Measurements from ENCODE around the gene RNF135.
"Not testable (repeated sequence)": the region's sequence is repeated elsewhere in the genome, so short reads cannot be mapped to it uniquely, and the experiment has no call there.

Gene RNF135

GRCh38 chr17:30942308-30943079 is 28.3 kb upstream of the RNF135 start:
- TF ChIP-seq POLR2A (IDR thresholded peaks at IDR 0.05; ENCODE audit: low read length): no peak
- no peak for TF ChIP-seq GATA1 (IDR thresholded peaks at IDR 0.05; ENCODE audit: low read depth, low read length)
- no peak for DNase-seq

GRCh38 chr17:30947796-30948195 is 23.0 kb upstream of the RNF135 start:
- TF ChIP-seq POLR2A (IDR thresholded peaks at IDR 0.05; ENCODE audit: low read length) (no peak), GATA1 (IDR thresholded peaks at IDR 0.05; ENCODE audit: low read depth, low read length) (no peak)
- DNase-seq: no peak

GRCh38 chr17:30950189-30950588 is 20.6 kb upstream of the RNF135 start:
- TF ChIP-seq POLR2A (IDR thresholded peaks at IDR 0.05; ENCODE audit: low read length) (no peak), GATA1 (IDR thresholded peaks at IDR 0.05; ENCODE audit: low read depth, low read length) (no peak)
- no peak for DNase-seq

- peak in 1 of 2 experiments; percentile 52 for DNase-seq
Observed at GRCh38 chr17:30950669-30951399, 20.0 kb upstream of the RNF135 start.

GRCh38 chr17:30952638-30953393 is 18.0 kb upstream of the RNF135 start:
- DNase-seq: no peak
- no peak for TF ChIP-seq POLR2A (IDR thresholded peaks at IDR 0.05; ENCODE audit: low read length)
- TF ChIP-seq GATA1 (IDR thresholded peaks at IDR 0.05; ENCODE audit: low read depth, low read length): no peak

More at GRCh38 chr17:30950669-30951399, 20.0 kb upstream of the RNF135 start:
- no peak for TF ChIP-seq GATA1 (IDR thresholded peaks at IDR 0.05; ENCODE audit: low read depth, low read length)
- TF ChIP-seq POLR2A (IDR thresholded peaks at IDR 0.05; ENCODE audit: low read length): no peak

- TF ChIP-seq GATA1 (IDR thresholded peaks at IDR 0.05; ENCODE audit: low read depth, low read length) (no peak), POLR2A (IDR thresholded peaks at IDR 0.05; ENCODE audit: low read length) (no peak)
- DNase-seq: no peak
Observed at GRCh38 chr17:30954046-30954830, 16.6 kb upstream of the RNF135 start.

- DNase-seq: no peak
- TF ChIP-seq GATA1 (IDR thresholded peaks at IDR 0.05; ENCODE audit: low read depth, low read length) (no peak), POLR2A (IDR thresholded peaks at IDR 0.05; ENCODE audit: low read length) (no peak)
Observed at GRCh38 chr17:30956764-30957374, 14.0 kb upstream of the RNF135 start.

- TF ChIP-seq GATA1 (IDR thresholded peaks at IDR 0.05; ENCODE audit: low read depth, low read length): no peak
- no peak for TF ChIP-seq POLR2A (IDR thresholded peaks at IDR 0.05; ENCODE audit: low read length)
- no peak for DNase-seq
Observed at GRCh38 chr17:30957741-30958140, 13.1 kb upstream of the RNF135 start.

- no peak for TF ChIP-seq POLR2A (IDR thresholded peaks at IDR 0.05; ENCODE audit: low read length)
- no peak for TF ChIP-seq GATA1 (IDR thresholded peaks at IDR 0.05; ENCODE audit: low read depth, low read length)
- DNase-seq: peak in 1 of 2 experiments; percentile 15
Observed at GRCh38 chr17:30958187-30958586, 12.7 kb upstream of the RNF135 start.

GRCh38 chr17:30961209-30962188 is 9.3 kb upstream of the RNF135 start:
- no peak for DNase-seq
- TF ChIP-seq GATA1 (IDR thresholded peaks at IDR 0.05; ENCODE audit: low read depth, low read length) (no peak), POLR2A (IDR thresholded peaks at IDR 0.05; ENCODE audit: low read length) (no peak)

GRCh38 chr17:30964312-30964711 is 6.5 kb upstream of the RNF135 start:
- not testable (repeated sequence) for DNase-seq

- TF ChIP-seq POLR2A (IDR thresholded peaks at IDR 0.05; ENCODE audit: low read length) (no peak), GATA1 (IDR thresholded peaks at IDR 0.05; ENCODE audit: low read depth, low read length) (no peak)
- DNase-seq: no peak
Observed at GRCh38 chr17:30964876-30965275, 6.0 kb upstream of the RNF135 start.
